Stimulated activated CD8-positive, alpha-beta memory T cell treated with anti-CD3 and anti-CD28 coated beads, Interleukin-4, amount 100 ng/mL, for 1 hour (primary cell): Measurements from ENCODE around the gene ATP6AP1.
A peak's percentile ranks its signal among the peaks of the same experiment; 100 is the strongest.

ENCODE experiments used
- DNase-seq, 2 donors: peaks; one replicate each; pipeline ENCODE4 v3.0.0-alpha.2; 2020; ENCODE audit warnings: low read depth in 2 of 2, low spot score in 1 of 2

ATP6AP1 gene

DNA sequence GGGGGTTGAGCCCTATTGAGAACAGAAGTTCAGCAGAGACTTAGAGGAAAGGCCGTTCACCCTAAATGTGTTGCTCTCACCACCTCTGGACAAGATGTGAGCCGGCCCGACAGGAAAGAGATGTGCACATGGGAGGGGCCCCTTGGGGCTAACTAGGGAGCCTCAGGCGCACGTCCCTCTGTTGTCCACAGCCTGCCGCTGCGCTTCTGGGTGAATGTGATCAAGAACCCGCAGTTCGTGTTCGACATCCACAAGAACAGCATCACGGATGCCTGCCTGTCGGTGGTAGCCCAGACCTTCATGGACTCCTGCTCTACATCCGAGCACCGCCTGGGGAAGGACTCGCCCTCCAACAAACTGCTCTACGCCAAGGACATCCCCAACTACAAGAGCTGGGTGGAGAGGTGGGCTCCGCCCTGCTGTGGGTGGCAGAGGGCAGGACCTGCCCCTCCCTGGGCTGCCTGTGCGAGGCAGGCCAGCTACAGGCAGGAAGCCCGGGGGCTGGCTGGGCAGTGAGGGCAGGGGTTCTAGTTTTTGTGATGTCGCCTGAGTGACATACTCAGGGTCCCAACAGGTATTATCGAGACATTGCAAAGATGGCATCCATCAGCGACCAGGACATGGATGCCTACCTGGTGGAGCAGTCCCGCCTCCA, 42.6 kb downstream of the ATP6AP1 start:
- DNase-seq = no peak

GRCh38 chrX:154471839-154472684, 43.6 kb downstream of the ATP6AP1 start:
- DNase-seq = no peak

GRCh38 chrX:154472685-154473632, 44.5 kb downstream of the ATP6AP1 start:
- no peak for DNase-seq

DNA sequence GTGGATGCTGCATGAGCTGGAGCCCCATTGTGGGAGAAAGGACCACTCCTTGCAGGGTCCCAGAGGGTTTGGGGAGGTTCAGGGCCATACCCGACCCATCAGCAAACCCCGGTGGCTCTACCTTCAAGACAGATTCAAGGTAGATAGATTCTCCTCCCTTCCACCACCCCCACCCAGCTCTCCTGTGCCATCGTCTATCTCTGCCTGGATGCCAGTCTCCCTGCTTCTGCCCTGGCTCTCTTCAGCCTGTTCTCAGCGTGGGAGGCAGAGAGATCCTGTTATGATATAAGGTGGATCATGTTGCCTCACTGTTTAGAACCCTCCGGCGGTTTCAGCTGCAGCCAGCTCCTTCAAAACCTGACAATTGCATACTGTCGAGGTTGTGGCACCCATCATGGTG, 45.2 kb downstream of the ATP6AP1 start:
- no peak for DNase-seq

- no peak for DNase-seq
Observed at GRCh38 chrX:154476821-154477220, 48.3 kb downstream of the ATP6AP1 start.

DNA sequence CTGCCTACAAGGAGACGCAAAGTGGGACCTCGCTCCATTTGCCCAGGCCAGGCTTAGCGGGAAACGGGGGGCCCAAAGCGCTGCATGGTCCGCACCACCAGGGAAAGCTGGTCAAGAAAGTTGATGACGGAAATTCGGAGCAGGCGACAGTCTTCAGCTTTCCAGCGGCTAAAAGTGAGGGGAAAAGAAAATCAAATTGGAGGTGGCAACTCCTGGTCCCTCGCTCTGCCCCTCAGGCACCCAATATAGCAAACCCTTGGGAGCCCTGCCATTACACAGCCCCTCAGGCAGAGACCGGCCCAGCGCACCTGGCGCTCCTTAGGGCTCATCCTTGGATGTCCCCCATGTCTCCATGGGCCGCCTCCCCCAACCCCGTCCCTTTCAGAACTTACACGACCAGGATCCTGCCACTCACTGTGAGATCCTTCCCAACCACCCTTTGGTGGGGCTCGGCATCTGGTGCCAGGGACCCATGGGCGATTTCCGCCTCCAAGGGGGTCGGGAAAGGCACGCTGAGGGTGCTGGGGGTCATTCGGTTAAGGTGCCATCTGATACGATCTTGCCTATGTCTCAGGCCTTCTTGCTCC, 49.5 kb downstream of the ATP6AP1 start:
- no peak for DNase-seq

GRCh38 chrX:154478728-154479622, 50.5 kb downstream of the ATP6AP1 start, which contains the start of gene LAGE3:
Gene LAGE3 (minus strand): TSS chrX:154479281. CDS start chrX:154478915, 366 bp downstream.
- DNase-seq = peak; percentile 86 to 88

DNA sequence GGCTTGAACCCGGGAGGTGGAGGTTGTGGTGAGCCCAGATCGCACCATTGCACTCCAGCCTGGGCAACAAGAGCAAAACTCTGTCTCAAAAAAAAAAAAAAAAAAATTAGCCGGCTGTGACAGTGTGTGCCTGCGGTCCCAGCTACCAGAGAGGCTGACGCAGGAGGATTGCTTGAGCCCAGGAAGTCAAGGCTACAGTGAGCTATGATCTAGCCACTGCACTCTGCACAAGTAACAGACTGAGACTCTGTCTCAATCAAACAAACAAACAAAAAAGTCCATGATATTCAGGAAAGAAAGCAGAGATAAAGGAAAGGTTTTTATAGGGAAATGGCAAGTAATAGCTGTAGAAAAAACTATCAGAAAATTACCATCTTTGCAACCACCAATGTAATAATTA, 52.7 kb downstream of the ATP6AP1 start:
- DNase-seq = no peak

DNA sequence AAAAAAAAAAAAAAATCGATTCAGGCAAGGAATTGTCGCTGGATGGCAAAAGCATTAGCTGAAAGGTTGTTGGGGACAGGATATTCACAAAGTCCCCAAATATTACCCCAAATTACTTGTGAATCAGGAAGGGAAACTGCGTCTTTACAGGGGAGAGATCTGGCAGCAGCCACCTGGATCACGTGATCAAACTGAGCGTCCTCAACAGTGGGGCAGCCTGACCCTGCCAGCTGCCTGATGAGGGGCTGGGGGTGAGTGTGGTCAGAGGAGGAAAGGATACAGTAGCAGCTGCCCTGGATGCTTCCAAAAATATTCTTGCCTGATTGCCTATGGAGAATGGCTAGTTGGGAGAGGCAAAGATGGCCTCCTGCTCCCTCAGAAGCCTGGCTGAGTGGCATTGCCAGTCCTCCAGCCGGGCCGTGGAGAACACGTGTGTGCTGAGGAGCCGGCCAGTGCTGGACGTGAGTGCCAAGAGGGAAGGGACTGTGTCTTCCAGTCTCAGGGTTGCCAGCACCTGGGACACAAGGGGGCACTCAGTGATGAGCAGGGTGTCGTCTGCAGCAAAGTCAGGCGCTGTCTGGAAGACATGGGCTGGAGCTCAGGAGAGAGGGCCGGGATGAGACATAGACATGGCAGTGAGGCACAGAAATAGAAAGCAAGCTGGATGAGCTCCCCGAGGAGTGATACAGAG, 53.6 kb downstream of the ATP6AP1 start:
- no peak for DNase-seq

GRCh38 chrX:154482786-154483185, 54.3 kb downstream of the ATP6AP1 start:
- no peak for DNase-seq

- no peak for DNase-seq
Observed at GRCh38 chrX:154483325-154483724, 54.8 kb downstream of the ATP6AP1 start.

DNA sequence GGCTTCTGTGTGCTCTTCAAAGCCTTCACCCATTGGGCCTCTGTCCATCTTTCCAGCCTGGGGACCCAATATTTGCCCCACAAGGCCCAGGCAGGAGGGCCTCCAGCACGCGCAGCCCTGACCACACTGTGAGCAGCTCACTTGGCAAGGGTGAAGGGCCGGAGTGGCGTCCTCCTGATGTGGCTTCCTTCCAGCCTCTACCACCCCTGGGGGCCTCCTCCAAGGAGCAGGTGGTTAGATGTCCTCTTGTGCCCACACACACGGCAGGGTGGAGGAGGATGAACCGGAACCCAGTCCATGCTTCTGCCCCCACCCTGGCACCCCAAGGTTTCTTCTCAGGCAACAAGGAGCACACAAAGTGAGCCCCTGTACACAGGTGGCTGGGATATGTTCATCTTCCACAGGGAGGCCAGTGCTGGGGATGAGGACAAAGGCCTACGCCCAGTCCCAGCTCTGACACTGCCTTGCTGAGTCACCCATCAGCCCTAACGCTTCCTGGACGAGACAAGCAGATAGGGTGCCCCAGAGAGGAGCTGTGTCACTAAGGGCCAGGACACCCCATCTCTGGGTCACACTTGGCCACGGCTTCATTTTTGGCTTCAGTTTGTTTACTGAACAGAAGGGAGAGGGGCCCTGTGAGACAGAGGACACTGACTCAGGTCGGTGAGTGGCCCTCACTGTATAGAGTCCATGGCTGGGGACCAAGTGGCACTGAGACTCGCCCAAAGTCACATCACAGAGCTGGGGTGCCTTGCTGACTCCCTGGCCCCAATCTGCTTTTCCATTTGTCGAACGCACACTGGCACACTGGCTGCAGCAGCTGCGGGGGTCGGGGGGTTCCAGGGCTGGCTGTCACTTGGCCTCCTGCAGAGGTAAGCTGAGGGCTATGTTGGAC, 56.0 kb downstream of the ATP6AP1 start:
- DNase-seq = no peak

- DNase-seq = no peak
Observed at GRCh38 chrX:154485150-154486051, 56.9 kb downstream of the ATP6AP1 start.

DNA sequence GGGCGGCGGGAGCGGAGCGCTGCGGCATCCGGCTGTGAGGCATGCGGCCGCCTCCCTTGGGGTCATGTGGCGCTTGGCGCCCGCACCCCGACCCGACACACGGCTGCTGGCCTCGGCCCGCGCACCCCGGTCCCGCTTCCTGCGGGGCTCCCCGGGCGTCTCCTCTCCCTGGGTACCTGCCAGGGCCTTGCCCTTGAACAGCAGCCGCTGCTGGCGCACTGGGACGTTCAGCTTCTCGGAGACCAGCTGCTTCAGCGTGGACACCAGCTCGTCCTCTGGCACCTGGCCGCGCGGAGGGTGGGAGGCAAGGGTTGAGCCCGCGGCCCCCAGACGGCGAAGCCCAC, 57.5 kb downstream of the ATP6AP1 start:
- no peak for DNase-seq
